ENCODE results near the gene BEGAIN. TPM values are rescaled to one million over a fixed set of nuclear protein-coding genes. Genes with fewer than 3 reads are reported as not detected.

The BEGAIN gene
- total and polyA plus RNA-seq, 11 donors = 0.14 to 2.8 (median 0.75) TPM

DNA sequence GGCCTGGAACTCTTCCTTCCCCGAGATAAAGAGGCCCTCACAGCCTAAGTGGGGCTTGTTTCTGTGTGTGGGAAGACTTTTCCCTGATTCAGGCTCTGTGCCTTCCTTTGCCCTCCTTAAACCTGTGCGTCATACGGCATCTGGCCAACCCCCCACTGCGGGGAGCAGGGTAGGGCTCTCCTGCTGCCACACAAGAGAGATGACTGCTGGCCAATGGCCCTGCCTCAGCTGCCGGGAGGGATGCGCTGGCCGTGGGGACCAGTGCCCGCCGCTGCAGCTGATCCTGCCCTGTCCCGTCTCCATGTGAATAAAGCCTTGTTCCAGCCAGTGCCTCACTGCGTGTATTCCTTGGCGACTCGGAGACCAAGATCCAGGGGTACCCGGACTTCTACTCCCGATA is 42.5 kb upstream of the BEGAIN start:
- DNase-seq (no peak), ATAC-seq (no peak)
- Histone ChIP-seq H3K4me1 (no peaks in the 10 kb centered on the region), H3K9me3 (peaks cover 0 to 8% (median 0%) of the 10 kb centered on the region in 12 donors), H3K4me3 (no peak overlapping the region), H3K36me3 (no peaks in the 10 kb centered on the region), H3K27ac (no peak overlapping the region), H3K27me3 (peaks cover 0 to 34% (median 5%) of the 10 kb centered on the region in 9 donors)
- WGBS, 4 donors = 66 to 86% (median 83%) methylated on average over 6 to 15 of the region's 15 CpGs
- TF ChIP-seq, protein P1, sequence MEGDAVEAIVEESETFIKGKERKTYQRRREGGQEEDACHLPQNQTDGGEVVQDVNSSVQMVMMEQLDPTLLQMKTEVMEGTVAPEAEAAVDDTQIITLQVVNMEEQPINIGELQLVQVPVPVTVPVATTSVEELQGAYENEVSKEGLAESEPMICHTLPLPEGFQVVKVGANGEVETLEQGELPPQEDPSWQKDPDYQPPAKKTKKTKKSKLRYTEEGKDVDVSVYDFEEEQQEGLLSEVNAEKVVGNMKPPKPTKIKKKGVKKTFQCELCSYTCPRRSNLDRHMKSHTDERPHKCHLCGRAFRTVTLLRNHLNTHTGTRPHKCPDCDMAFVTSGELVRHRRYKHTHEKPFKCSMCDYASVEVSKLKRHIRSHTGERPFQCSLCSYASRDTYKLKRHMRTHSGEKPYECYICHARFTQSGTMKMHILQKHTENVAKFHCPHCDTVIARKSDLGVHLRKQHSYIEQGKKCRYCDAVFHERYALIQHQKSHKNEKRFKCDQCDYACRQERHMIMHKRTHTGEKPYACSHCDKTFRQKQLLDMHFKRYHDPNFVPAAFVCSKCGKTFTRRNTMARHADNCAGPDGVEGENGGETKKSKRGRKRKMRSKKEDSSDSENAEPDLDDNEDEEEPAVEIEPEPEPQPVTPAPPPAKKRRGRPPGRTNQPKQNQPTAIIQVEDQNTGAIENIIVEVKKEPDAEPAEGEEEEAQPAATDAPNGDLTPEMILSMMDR (IDR thresholded peaks at IDR 0.05) = no peak
- no peak for TF ChIP-seq POLR2A (IDR thresholded peaks at IDR 0.05)
- intact Hi-C loops (cut with DNase I) = no loop called here

DNA sequence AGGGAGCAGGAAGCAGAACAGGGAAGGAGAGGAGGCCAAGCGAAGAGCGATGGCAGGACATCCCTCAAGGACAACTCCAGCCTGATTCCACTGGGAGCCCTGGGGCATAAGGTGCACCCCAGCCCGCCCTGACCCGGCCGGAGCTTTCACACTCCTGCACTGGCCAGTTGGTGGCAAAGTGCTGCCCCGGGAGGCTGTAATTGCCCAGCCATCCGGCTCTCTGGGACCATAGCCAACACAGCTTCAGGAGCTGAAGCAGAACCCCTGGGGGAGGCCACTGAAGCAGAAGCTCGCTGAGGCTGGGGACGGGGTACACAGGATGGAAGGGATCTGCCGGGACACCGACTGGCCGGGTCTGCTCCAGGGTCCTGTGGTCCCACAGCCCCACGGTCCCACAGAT is 41.9 kb upstream of the BEGAIN start:
- DNase-seq = no peak
- H3K9me3 ChIP-seq = peaks cover 0 to 8% (median 0%) of the 10 kb centered on the region in 12 donors
- no peaks in the 10 kb centered on the region for H3K36me3 ChIP-seq
- ATAC-seq = no peak
- no peak overlapping the region for H3K4me3 ChIP-seq
- 56 to 89% (median 71%) methylated on average over 6 to 13 of the region's 13 CpGs for WGBS, 4 donors
- intact Hi-C loops (cut with DNase I) = no loop called here
- H3K27me3 ChIP-seq = peaks cover 0 to 33% (median 5%) of the 10 kb centered on the region in 9 donors
- TF ChIP-seq POLR2A (IDR thresholded peaks at IDR 0.05) = no peak
- TF ChIP-seq, protein P1 (IDR thresholded peaks at IDR 0.05) = no peak
- no peak overlapping the region for H3K27ac ChIP-seq
- no peaks in the 10 kb centered on the region for H3K4me1 ChIP-seq

DNA sequence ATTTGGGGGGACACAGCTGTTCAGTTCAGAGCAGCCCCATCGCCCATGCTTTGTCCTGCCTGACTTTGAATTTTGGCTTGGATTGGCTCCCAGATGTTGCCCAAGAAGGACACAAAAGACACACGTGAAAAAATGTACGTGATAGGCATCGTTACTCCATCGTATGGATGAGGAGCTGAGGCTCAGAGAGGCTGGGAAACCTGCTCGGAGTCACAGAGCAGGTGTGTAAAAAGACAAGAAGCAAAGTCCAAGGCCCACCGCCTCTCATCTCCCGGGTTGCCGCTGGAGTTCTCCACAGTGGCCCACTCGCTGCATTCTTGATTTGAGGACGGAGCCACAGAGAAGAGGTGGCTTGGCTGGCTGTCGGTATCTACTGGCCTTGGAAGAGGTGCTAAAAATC is 41.0 kb upstream of the BEGAIN start:
- no peak for TF ChIP-seq POLR2A (IDR thresholded peaks at IDR 0.05)
- TF ChIP-seq, protein P1 (IDR thresholded peaks at IDR 0.05) = no peak
- DNase-seq = no peak
- Histone ChIP-seq H3K4me3 (no peak overlapping the region), H3K9me3 (peaks cover 0 to 8% (median 0%) of the 10 kb centered on the region in 12 donors), H3K36me3 (no peaks in the 10 kb centered on the region), H3K27me3 (peaks cover 0 to 38% (median 5%) of the 10 kb centered on the region in 9 donors), H3K27ac (no peak overlapping the region), H3K4me1 (no peaks in the 10 kb centered on the region)
- no peak for ATAC-seq
- intact Hi-C loops (cut with DNase I) = no loop called here
- WGBS, 4 donors = 85 to 89% (median 88%) methylated on average over 12 of the region's 12 CpGs

DNA sequence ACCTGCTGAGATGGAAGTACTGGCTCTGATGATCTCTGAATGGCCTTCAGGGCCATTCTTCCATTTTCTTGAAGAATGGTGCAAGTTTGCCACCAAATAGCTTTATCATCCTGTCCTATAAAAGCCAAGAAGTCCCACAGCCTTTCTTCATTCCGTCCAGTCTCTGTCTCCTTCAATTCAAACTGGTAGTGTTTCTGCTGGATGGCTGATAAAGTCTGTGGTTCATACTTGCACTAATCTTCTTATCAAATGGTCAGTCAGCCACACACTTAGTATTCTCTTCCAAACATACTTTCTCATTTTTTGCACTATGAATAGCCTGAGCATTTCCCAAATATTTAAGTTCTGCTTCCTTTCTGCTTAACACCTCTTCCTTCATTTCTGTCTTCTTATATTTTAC is 39.4 kb upstream of the BEGAIN start:
- ATAC-seq = no peak
- WGBS, 4 donors = 75 to 92% (median 86%) methylated on average over 1 of the region's 1 CpG
- intact Hi-C loops (cut with DNase I) = no loop called here
- no peak overlapping the region for H3K4me3 ChIP-seq
- H3K27ac ChIP-seq = no peak overlapping the region
- no peaks in the 10 kb centered on the region for H3K36me3 ChIP-seq
- TF ChIP-seq, protein P1 (IDR thresholded peaks at IDR 0.05) = no peak
- TF ChIP-seq POLR2A (IDR thresholded peaks at IDR 0.05) = no peak
- peaks cover 0 to 52% (median 10%) of the 10 kb centered on the region in 9 donors for H3K27me3 ChIP-seq
- peaks cover 0 to 8% (median 0%) of the 10 kb centered on the region in 12 donors for H3K9me3 ChIP-seq
- H3K4me1 ChIP-seq = peaks cover 0 to 12% (median 0%) of the 10 kb centered on the region in 12 donors
- no peak for DNase-seq

Data from heart left ventricle (tissue), 16 donors.